GM12872 (cell line): Measurements from ENCODE around the gene LRP2.

Experiments
- CTCF ChIP-seq: IDR thresholded peaks from 3 replicates; pipeline ENCODE4 v1.5.1; 2011; ENCODE audit warnings: low read depth, mild to moderate bottlenecking, low read length, moderate library complexity; ENCODE audit not compliant: insufficient read depth

Gene LRP2

GRCh38 chr2:169361706-169362117 lies 622 bp downstream of the LRP2 start:
- no peak for TF ChIP-seq CTCF

- no peak for TF ChIP-seq CTCF
These were observed 1.2 kb downstream of the LRP2 start for GRCh38 chr2:169360984-169361705.

- no peak for TF ChIP-seq CTCF
These were observed 4.3 kb downstream of the LRP2 start for GRCh38 chr2:169358016-169358415.

- TF ChIP-seq CTCF, result no peak
These were observed 8.1 kb downstream of the LRP2 start for GRCh38 chr2:169354244-169354643.

- no peak for TF ChIP-seq CTCF
These were observed 10.6 kb downstream of the LRP2 start for GRCh38 chr2:169351725-169352124.

GRCh38 chr2:169349535-169349934 lies 12.8 kb downstream of the LRP2 start:
- no peak for TF ChIP-seq CTCF

GRCh38 chr2:169348321-169349024 lies 13.9 kb downstream of the LRP2 start:
- TF ChIP-seq CTCF, result no peak
